ACC112 (cell line): ENCODE data around the gene FAM53B.
"Not testable (repeated sequence)": the region's sequence is repeated elsewhere in the genome, so short reads cannot be mapped to it uniquely, and the experiment has no call there.

Experiments used
- H2AFZ ChIP-seq: fragments of 200-600 bp; sonication (generic); one replicate; pipeline ENCODE4 v1.6.0; 2017; ENCODE audit warnings: antibody characterized with exemption, low read length; ENCODE audit not compliant: unreplicated experiment
- H3K27ac ChIP-seq: fragments of 200-600 bp; sonication (generic); 2 replicates; pipeline ENCODE4 v1.5.1; 2014; ENCODE audit warnings: low read depth, mild to moderate bottlenecking, antibody characterized with exemption, low read length, moderate library complexity
- H3K27me3 ChIP-seq: fragments of 200-600 bp; sonication (generic); 2 replicates; pipeline ENCODE4 v1.6.1; 2014; ENCODE audit warnings: mild to moderate bottlenecking, antibody characterized with exemption, low read length, moderate library complexity, mixed read lengths; ENCODE audit not compliant: insufficient read depth
- H3K36me3 ChIP-seq: fragments of 200-600 bp; sonication (generic); 2 replicates; pipeline ENCODE4 v1.6.1; 2016; ENCODE audit warnings: mild to moderate bottlenecking, antibody characterized with exemption, low read length, moderate library complexity, mixed read lengths; ENCODE audit not compliant: insufficient read depth
- H3K4me1 ChIP-seq: fragments of 200-600 bp; sonication (generic); one replicate; pipeline ENCODE4 v1.6.1; 2016; ENCODE audit warnings: low read length, mixed read lengths; ENCODE audit not compliant: insufficient read depth, unreplicated experiment, control insufficient read depth
- H3K4me3 ChIP-seq: fragments of 200-600 bp; sonication (generic); 2 replicates; pipeline ENCODE4 v1.5.1; 2014; ENCODE audit warnings: mild to moderate bottlenecking, low read depth, low read length
- H3K79me2 ChIP-seq: fragments of 200-600 bp; sonication (generic); one replicate; pipeline ENCODE4 v1.6.0; 2016; ENCODE audit warnings: low read length; ENCODE audit not compliant: control insufficient read depth, unreplicated experiment, insufficient read depth

The FAM53B gene

DNA sequence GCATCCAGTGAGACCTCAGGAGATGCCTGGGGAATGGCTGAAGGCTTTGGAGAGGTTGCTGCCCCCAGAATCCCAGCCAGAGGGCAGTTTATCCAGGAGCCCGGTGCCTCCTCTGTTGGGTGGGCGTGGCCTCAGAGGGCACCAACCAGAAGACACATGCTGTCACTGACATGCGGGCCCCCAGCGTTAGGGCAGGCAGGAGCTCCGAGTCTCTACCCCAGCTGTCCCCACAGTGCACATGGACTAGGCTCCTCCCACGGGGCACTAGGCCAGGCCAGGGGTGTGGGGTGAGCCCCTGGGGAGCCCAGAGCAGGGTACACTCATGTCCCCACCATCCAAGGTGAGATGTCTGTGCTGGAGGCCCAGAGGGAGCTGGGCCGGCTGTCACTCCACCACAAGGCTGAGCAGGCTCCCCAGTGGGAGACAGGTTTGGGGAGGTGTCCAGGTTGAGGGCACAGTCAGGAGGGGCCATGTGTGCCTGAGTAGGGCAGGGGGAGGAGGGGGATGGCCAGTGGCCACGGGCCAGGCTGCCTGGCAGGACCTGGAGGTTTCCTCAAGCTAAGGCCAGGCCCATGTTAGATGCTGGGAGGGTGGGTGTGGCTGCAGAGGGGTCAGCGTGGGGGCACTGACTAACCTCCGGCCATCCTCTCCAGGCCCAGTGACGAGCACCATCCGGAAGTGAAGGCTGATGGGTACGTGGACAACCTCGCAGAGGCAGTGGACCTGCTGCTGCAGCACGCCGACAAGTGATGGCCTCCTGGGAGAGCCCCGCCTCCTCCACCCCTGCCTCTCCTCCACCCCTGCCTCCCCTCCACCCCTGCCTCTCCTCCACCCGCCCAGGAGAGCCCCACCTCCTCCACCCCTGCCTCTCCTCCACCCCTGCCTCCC lies 131.3 kb downstream of the FAM53B start:
- H3K27me3 ChIP-seq: no peaks in the 10 kb centered on the region
- peaks cover 6% of the 10 kb centered on the region for H3K4me1 ChIP-seq
- no peak overlapping the region for H3K27ac ChIP-seq
- no peaks in the 10 kb centered on the region for H3K79me2 ChIP-seq
- no peak overlapping the region for H2AFZ ChIP-seq
- H3K36me3 ChIP-seq: no peaks in the 10 kb centered on the region
- H3K4me3 ChIP-seq: no peak overlapping the region

DNA sequence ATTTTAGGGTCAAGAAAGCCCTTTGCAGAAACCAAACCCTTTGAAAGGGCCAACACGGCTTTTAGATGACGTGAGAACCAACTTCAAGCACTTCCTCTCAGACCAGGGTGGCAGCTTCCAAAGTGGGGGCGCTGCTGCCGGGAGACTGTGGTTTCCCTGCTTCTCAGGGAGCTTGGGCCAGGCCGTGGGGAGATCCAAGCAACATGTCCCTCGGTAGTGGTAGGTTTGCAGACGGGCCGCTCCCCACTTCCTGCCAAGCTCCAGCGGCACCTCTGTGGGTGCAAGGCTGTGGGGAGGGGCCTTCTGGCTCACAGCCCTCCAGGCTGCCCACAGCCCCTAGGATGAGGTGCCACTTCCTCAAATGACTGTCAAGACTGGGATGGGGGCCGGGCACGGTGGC lies 132.4 kb downstream of the FAM53B start:
- H3K27ac ChIP-seq: no peak overlapping the region

DNA sequence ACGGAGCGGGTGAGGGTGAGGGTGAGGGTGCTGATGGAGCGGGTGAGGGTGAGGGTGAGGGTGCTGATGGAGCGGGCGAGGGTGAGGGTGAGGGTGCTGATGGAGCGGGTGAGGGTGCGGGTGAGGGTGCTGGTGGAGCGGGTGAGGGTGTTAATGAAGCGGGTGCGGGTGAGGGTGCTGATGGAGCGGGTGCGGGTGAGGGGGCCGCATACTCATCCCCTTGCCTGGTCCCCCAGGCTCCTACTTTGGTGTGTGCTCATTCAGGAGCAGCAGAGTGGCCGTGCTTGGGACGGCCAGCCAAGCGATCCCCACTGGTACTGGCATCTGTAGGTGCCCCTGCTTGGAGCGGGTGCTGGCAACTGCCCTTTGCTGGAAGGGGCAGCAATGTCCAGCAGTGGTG lies 133.3 kb downstream of the FAM53B start:
- H2AFZ ChIP-seq, H3K79me2 ChIP-seq, H3K36me3 ChIP-seq, H3K27ac ChIP-seq, H3K27me3 ChIP-seq, H3K4me1 ChIP-seq, H3K4me3 ChIP-seq: not testable (repeated sequence)

More for the DNA sequence above, 132.4 kb downstream of the FAM53B start:
- Histone ChIP-seq H3K79me2 (no peaks in the 10 kb centered on the region), H3K36me3 (no peaks in the 10 kb centered on the region), H3K4me1 (peaks cover 6% of the 10 kb centered on the region), H3K4me3 (no peak overlapping the region), H2AFZ (no peak overlapping the region), H3K27me3 (no peaks in the 10 kb centered on the region)

DNA sequence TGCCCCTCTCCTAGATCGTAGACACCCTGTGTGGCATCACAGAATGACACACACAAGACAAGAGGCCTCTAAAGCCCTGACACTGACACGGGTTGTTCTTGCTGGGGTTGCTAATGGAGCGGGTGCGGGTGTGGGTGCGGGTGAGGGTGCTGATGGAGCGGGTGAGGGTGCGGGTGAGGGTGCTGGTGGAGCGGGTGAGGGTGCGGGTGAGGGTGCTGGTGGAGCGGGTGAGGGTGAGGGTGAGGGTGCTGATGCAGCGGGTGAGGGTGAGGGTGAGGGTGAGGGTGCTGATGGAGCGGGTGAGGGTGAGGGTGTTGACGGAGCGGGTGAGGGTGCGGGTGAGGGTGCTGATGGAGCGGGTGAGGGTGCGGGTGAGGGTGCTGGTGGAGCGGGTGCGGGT lies 134.0 kb downstream of the FAM53B start:
- H3K79me2 ChIP-seq, H3K4me1 ChIP-seq, H3K36me3 ChIP-seq, H3K4me3 ChIP-seq, H3K27me3 ChIP-seq, H3K27ac ChIP-seq, H2AFZ ChIP-seq: not testable (repeated sequence)

DNA sequence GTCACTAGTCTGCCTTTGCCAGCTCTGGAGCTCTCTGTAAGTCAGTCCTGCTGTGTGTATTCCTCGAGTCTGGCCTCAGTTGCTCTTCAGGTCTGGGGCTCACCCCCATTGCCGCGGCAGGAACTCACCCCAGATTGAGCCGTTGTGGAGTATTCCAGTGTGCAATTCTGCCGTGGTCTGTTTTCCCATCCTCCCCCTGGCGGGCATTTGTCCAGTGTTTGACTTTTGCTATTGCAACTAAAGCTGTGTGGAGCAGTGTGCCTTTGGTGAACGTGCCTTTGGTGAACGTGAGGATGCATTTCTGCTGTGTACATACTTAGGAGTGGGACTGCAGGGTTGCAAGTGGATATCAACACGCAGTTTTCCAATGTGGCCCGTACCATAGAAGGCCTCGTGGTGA lies 134.5 kb downstream of the FAM53B start:
- Histone ChIP-seq H3K79me2 (no peaks in the 10 kb centered on the region), H2AFZ (no peak overlapping the region), H3K36me3 (no peaks in the 10 kb centered on the region), H3K27me3 (no peaks in the 10 kb centered on the region), H3K4me1 (peaks cover 6% of the 10 kb centered on the region), H3K4me3 (no peak overlapping the region), H3K27ac (no peak overlapping the region)

DNA sequence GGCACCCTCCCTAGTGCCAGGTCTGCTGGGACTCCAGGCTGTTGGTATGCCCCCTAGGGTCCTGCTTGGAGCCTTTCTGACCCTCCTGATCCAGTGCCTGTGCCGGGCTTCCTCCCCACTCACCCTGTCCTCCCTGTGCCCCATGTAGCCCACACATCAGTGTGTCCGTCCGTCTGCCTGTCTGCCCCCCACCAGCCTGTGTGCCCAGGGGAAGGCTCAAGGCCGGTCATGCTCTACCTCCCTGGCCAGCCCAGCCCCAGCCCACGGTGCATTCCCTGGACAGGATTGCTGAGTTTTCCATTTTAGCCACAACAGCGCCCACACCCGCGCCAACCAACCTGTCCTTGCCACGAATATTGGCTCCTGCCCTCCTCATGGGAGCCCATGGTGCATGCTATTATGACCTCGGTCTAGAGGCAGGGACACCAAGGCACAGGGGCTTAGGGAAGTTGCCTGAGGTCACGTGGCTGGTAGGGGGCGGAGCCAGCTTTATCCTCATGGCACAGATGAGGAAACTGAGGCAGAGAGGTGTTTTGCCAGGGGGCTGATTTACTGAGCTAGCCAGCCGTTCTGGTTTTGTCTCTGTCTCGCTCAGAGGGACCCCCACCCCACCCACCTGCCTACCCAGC lies 136.0 kb downstream of the FAM53B start:
- Histone ChIP-seq H3K79me2 (no peaks in the 10 kb centered on the region), H3K27ac (no peak overlapping the region), H3K36me3 (no peaks in the 10 kb centered on the region), H3K4me1 (peaks cover 6% of the 10 kb centered on the region), H2AFZ (no peak overlapping the region), H3K27me3 (no peaks in the 10 kb centered on the region), H3K4me3 (no peak overlapping the region)

DNA sequence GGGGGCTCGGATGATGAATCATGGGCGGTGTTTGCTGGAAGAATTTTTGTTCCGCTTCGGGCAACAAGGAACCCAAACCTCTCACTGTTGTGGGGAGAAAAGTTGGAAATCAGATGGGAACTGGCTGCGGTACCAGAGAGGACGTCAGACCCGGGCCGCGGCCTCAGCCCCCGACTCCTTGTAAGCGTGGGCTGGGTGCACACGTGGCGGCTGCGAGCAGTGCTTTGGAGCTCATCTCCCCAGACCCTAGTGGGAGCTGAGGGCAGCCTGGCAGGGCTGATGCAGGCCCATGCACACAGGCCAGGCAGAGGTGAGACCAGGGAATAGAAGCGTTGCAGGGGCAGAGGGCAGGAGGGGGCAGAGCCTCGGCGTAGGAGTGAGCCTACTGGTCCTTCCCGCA lies 136.5 kb downstream of the FAM53B start:
- Histone ChIP-seq H3K27ac (no peak overlapping the region), H3K79me2 (no peaks in the 10 kb centered on the region), H3K4me3 (no peak overlapping the region), H3K27me3 (no peaks in the 10 kb centered on the region), H3K4me1 (peaks cover 3% of the 10 kb centered on the region), H2AFZ (no peak overlapping the region), H3K36me3 (no peaks in the 10 kb centered on the region)

DNA sequence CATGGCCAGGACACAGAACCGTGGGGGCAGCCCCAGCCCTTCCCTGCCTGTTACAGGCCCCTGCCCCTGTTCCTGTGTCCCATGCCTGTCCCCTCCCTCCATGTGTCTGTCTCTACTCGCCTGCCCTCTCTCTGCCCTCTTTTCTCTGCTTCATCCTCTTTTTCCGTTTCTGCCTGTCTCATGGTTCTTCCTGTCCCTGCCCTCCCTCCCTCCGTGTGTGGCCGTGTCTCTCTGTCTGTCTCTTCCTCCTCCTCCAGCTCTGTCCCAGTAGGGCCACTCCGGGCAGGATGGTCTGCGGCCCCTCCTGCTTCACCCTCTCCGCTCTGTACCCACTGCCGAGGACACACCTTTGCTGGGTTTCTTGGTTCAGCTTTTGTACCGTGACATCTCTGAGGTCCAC lies 137.4 kb downstream of the FAM53B start:
- no peaks in the 10 kb centered on the region for H3K79me2 ChIP-seq
- no peak overlapping the region for H2AFZ ChIP-seq
- no peaks in the 10 kb centered on the region for H3K36me3 ChIP-seq
- H3K27me3 ChIP-seq: no peaks in the 10 kb centered on the region
- no peak overlapping the region for H3K4me3 ChIP-seq
- no peaks in the 10 kb centered on the region for H3K4me1 ChIP-seq
- H3K27ac ChIP-seq: no peak overlapping the region

DNA sequence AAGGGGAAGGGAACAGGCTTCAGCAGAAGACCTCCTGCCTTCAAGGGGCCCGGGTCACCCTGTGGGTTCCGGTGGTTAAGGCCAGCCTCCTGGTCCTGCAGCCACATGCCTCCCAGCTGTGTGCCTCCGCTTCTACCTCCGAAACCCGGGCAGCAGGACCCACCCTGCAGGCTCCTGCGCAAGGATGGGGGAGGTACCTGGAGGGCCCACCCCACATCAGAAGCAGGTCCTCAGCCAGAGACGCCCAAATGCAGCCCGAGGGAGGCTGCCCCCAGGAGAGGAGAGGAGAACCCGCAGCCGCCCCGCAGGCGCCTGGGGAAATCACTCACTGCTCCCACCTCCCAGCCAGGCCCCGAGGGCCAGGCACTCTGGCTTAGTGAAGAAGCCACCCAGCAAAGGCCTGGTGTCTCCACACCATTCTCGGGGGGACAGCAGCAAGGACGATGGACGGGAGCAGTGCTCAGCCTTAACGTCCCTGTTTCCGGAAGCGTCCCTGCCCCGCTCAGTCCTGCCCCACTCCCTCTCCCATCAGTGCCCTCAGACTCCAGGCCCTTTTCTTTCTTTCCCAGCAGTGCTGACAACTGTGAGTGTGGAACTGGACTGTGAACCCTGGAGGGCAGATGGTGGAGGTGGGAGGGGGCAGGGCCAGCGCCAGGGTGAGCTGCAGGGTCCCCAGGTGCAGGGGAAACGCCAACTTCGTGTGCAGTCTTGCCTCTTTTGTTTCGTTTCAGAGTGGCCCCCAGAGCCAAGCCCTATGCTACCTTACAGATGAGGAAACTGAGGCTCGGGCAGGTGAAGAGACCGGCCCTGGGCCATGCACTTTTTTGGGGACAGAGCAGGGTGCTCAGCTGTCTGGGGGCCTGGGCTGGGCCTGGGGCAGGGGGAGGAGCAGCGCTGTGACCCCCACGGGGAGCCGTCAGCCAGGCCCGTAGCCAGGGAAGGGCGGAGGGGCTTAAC lies 138.0 kb downstream of the FAM53B start:
- Histone ChIP-seq H3K27ac (no peak overlapping the region), H3K4me1 (no peaks in the 10 kb centered on the region), H3K27me3 (no peaks in the 10 kb centered on the region), H3K79me2 (no peaks in the 10 kb centered on the region), H3K36me3 (no peaks in the 10 kb centered on the region), H3K4me3 (no peak overlapping the region), H2AFZ (no peak overlapping the region)

DNA sequence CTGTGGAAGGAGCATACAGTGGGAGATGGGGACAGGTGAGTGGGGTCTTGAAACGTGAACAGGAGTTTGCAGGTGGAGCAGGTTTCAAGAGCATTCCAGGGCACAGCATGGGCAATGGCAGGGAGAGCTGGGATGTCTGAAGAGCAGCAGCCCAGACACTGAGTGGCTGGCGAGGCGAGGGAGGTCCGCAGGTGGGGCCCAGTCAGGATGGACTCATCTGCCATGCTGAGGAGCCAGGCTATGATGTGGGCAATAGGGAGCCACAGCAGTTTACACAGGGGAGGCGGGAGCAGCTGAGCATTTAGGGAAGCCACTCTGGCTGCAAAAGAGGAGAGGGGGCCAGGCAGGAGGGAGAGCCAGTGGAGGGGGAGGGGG lies 138.7 kb downstream of the FAM53B start:
- Histone ChIP-seq H3K36me3 (no peaks in the 10 kb centered on the region), H3K27ac (no peak overlapping the region), H2AFZ (no peak overlapping the region), H3K4me3 (no peak overlapping the region), H3K27me3 (no peaks in the 10 kb centered on the region), H3K79me2 (no peaks in the 10 kb centered on the region), H3K4me1 (no peaks in the 10 kb centered on the region)
